Heart right ventricle (tissue), 16 donors: ENCODE data around the gene CIAO1. TPM values are rescaled to one million over a fixed set of nuclear protein-coding genes. Genes with fewer than 3 reads are reported as not detected.
"Not testable (repeated sequence)": the region's sequence is repeated elsewhere in the genome, so short reads cannot be mapped to it uniquely, and the experiment has no call there.

Source experiments
- ATAC-seq, 8 donors: fragments of 200-7000 bp; cut with Tn5 transposase; one replicate each; pipeline ENCODE4 v1.9.1; 2020; ENCODE audit warnings: mild to moderate bottlenecking in 8 of 8, moderate library complexity in 8 of 8, moderate number of reproducible peaks in 1 of 8
- DNase-seq, 2 donors: peaks; one replicate each; pipeline ENCODE4 v3.0.0-alpha.2; 2020
- H3K27ac ChIP-seq, 10 donors: fragments of 200-600 bp; sonication (generic) in 2 of 10; one replicate each; pipeline versions ENCODE4 v1.5.0 to v1.8.0; 2020 to 2022; ENCODE audit warnings: mild to moderate bottlenecking in 3 of 10
- H3K27me3 ChIP-seq, 7 donors: fragments of 200-600 bp; one replicate each; pipeline ENCODE4 v1.8.0; 2021 to 2022; ENCODE audit warnings: mild to moderate bottlenecking in 2 of 7
- H3K36me3 ChIP-seq, 9 donors: fragments of 200-600 bp; sonication (generic) in 1 of 9; one replicate each; pipeline versions ENCODE4 v1.5.0 to v1.8.0; 2020 to 2022; ENCODE audit warnings: mild to moderate bottlenecking in 2 of 9
- H3K4me1 ChIP-seq, 9 donors: fragments of 200-600 bp; sonication (generic) in 1 of 9; one replicate each; pipeline versions ENCODE4 v1.5.0 to v1.8.0; 2020 to 2022; ENCODE audit warnings: mild to moderate bottlenecking in 4 of 9
- H3K4me3 ChIP-seq, 10 donors: fragments of 200-600 bp; sonication (generic) in 2 of 10; one replicate each; pipeline versions ENCODE4 v1.5.0 to v1.8.0; 2020 to 2022; ENCODE audit warnings: mild to moderate bottlenecking in 7 of 10, moderate library complexity in 2 of 10
- H3K9me3 ChIP-seq, 11 donors: fragments of 200-600 bp in 10 of 11; sonication (generic) in 2 of 11; one replicate each; pipeline versions ENCODE4 v1.5.0 to v1.8.0; 2013 to 2022; ENCODE audit warnings: mild to moderate bottlenecking in 2 of 11, control low read depth in 1 of 11, moderate library complexity in 1 of 11
- WGBS, 2 donors: extraction: QIAGEN DNeasy Blood & Tissue Kit; methylation state at CpG; one replicate each; pipeline ENCODE4 v1.1.7; 2013; ENCODE audit warnings: inconsistent platforms in 1 of 2; 5-methylcytosine and 5-hydroxymethylcytosine counted together
- intact Hi-C, 10 donors: fragments of 100-400 bp; cut with DNase I; formaldehyde crosslinking; loops; one replicate each; pipeline versions ENCODE4 v1.11.1 to v1.14.2; 2022
- polyA plus RNA-seq, 2 donors: library from polyadenylated mRNA; stranded (reverse); fragments of 200-250 nt; gene quantifications; one replicate each; pipeline ENCODE4 v1.2.3, GENCODE V29; 2013
- total RNA-seq, 10 donors: library from RNA; stranded (reverse); fragmentation: NEBNext Ultra II Directional in 3 of 10; extraction: Animal tissue kit (Norgen Biotek cat#: 25700) in 3 of 10; gene quantifications; one replicate each; pipeline versions ENCODE4 v1.2.1 to v1.2.4, GENCODE V29; 2021 to 2023
- TF ChIP-seq, protein P1 (sequence below), 9 donors: fragments of 200-600 bp; sonication (generic) in 2 of 9; IDR thresholded peaks; one replicate each; pipeline versions ENCODE4 v1.5.0 to v1.8.0; 2021 to 2022; ENCODE audit warnings: antibody characterized with exemption in 9 of 9, mild to moderate bottlenecking in 5 of 9, moderate library complexity in 1 of 9
- donor health status: Arrhythmogenic right ventricular cardiomyopathy.
- donor health status: ischemic (EF 13 %, LVEDD 7.1; RV severe dilation, severe dysfunction).
- donor health status: healthy with polysubstance abuse.
- donor health status: DM: no; HTN: yes; CAD: no.
- donor health status: DM: no; HTN: no; CAD: no.
- donor health status: ischemic (EF 25% LVEDD 6.9; RV normal size, moderate dysfunction).
- donor health status: ischemic (EF 25% LVEDD 5.7; RV mildly dilated, moderate dysfunction).
- donor health status: healthy.
- donor health status: DM: yes; HTN: yes; CAD: no.
- donor health status: Ischemic cardiomyopathy.
- donor health status: ischemic (EF 35%, LVEDD 5.7; RV mildly dilated, moderate dysfunction).
- donor health status: nonischemic (EF 11% LVEDD 7.7; RV severe dilation, severe dysfunction).
- donor health status: DM: yes; HTN: yes; CAD: no.
- donor health status: PGD.
- donor health status: ischemic (EF 29% LVEDD 5.4; RV normal size, mild dysfunction).
- donor health status: nonischemic (EF 23%, LVEDD 6.1; RV moderate dilation, normal function).

CIAO1 gene
- total and polyA plus RNA-seq, 12 donors = 22.1 to 72.1 (median 62.4) TPM

GRCh38 chr2:96274355-96275056, 8.5 kb downstream of the CIAO1 start:
- Histone ChIP-seq H3K9me3 (no peaks in the 10 kb centered on the region), H3K4me1 (no peaks in the 10 kb centered on the region), H3K27me3 (no peaks in the 10 kb centered on the region), H3K27ac (peak overlapping the region in 1 of 10 donors; percentile 22), H3K36me3 (peaks cover 11 to 100% (median 77%) of the 10 kb centered on the region in 9 donors), H3K4me3 (no peak overlapping the region)
- DNase-seq = no peak
- WGBS, 2 donors = 83 to 87% methylated on average over 7 of the region's 7 CpGs
- no peak for ATAC-seq
- intact Hi-C loops = no loop called here
- TF ChIP-seq, protein P1, sequence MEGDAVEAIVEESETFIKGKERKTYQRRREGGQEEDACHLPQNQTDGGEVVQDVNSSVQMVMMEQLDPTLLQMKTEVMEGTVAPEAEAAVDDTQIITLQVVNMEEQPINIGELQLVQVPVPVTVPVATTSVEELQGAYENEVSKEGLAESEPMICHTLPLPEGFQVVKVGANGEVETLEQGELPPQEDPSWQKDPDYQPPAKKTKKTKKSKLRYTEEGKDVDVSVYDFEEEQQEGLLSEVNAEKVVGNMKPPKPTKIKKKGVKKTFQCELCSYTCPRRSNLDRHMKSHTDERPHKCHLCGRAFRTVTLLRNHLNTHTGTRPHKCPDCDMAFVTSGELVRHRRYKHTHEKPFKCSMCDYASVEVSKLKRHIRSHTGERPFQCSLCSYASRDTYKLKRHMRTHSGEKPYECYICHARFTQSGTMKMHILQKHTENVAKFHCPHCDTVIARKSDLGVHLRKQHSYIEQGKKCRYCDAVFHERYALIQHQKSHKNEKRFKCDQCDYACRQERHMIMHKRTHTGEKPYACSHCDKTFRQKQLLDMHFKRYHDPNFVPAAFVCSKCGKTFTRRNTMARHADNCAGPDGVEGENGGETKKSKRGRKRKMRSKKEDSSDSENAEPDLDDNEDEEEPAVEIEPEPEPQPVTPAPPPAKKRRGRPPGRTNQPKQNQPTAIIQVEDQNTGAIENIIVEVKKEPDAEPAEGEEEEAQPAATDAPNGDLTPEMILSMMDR (IDR thresholded peaks at IDR 0.05) = no peak

DNA sequence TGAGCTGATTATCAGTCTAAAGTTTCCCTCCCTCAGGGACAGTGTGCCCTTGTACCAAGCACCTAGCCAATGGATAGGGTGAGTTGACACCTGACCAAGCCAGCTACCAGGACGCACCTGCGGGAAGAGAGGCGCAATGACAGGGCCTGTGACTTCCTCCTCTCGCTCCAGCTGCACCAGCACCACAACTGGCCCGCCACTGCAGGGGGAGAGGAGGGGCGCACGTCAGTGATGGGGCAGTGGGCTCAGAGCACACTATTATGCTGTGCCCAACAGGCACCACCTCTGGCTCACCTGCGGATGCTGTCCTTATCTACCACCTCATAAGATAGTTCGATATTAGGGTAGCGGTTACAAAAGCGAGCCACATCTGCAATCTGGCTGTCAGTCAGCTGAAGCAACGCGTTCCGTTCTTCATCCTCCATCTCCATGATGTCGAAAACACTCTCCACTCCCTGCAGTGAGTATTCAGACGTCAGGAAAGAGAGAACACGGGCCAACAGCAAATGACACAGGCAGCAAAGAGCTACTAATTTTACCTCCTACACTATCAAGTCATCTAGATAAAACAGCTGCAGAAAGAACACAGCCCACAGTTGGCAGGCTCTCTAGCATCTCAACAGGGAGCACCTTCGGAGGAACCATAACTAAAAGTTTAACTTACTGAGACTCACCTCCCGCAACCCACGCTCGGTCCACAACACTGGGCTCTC, 10.9 kb downstream of the CIAO1 start:
- intact Hi-C loops = no loop called here
- ATAC-seq (peak in 2 of 8 donors; percentile 13 to 42), DNase-seq (no peak)
- no peaks in the 10 kb centered on the region for H3K4me1 ChIP-seq
- H3K4me3 ChIP-seq = no peak overlapping the region
- H3K36me3 ChIP-seq = peaks cover 12 to 100% (median 80%) of the 10 kb centered on the region in 9 donors
- H3K27ac ChIP-seq = no peak overlapping the region
- H3K27me3 ChIP-seq = no peaks in the 10 kb centered on the region
- TF ChIP-seq, protein P1 (IDR thresholded peaks at IDR 0.05) = no peak
- no peaks in the 10 kb centered on the region for H3K9me3 ChIP-seq
- 88 to 91% methylated on average over 21 of the region's 21 CpGs for WGBS, 2 donors

GRCh38 chr2:96287273-96287856, 21.3 kb downstream of the CIAO1 start:
- 90 to 92% methylated on average over 6 of the region's 6 CpGs for WGBS, 2 donors
- intact Hi-C loops = no loop called here
- Histone ChIP-seq H3K4me3 (no peak overlapping the region), H3K9me3 (no peaks in the 10 kb centered on the region), H3K27ac (no peak overlapping the region), H3K27me3 (no peaks in the 10 kb centered on the region), H3K4me1 (no peaks in the 10 kb centered on the region), H3K36me3 (peaks cover 11 to 100% (median 100%) of the 10 kb centered on the region in 9 donors)
- no peak for ATAC-seq
- TF ChIP-seq, protein P1 (IDR thresholded peaks at IDR 0.05) = no peak
- DNase-seq = no peak

- no peak overlapping the region for H3K27ac ChIP-seq
- H3K9me3 ChIP-seq = no peaks in the 10 kb centered on the region
- H3K4me3 ChIP-seq = no peak overlapping the region
- no peak for ATAC-seq
- TF ChIP-seq, protein P1 (IDR thresholded peaks at IDR 0.05) = no peak
- H3K27me3 ChIP-seq = no peaks in the 10 kb centered on the region
- DNase-seq = no peak
- H3K36me3 ChIP-seq = peaks cover 5 to 100% (median 98%) of the 10 kb centered on the region in 9 donors
- H3K4me1 ChIP-seq = no peaks in the 10 kb centered on the region
- 92 to 96% methylated on average over 5 of the region's 5 CpGs for WGBS, 2 donors
- intact Hi-C loops = no loop called here
These were observed 25.7 kb downstream of the CIAO1 start for GRCh38 chr2:96291751-96292150.

DNA sequence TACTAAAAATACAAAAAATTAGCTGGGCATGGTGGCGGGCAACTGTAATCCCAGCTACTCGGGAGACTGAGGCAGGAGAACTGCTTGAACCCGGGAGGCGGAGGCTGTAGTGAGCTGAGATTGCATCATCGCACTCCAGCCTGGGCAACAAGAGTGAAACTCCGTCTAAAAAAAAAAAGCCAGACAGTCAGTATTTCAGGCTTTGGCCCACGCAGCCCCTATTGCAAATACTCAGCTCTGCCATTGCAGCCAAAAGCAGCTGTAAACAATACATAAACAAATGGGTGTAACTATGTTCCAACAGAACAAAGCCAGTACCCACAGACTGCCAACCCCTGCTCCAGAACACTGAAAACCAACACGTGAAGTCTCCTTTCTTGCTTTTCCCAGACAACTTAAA, 28.2 kb downstream of the CIAO1 start:
- peaks cover 5 to 100% (median 98%) of the 10 kb centered on the region in 9 donors for H3K36me3 ChIP-seq
- H3K27me3 ChIP-seq, H3K4me3 ChIP-seq, H3K9me3 ChIP-seq, H3K27ac ChIP-seq, H3K4me1 ChIP-seq, intact Hi-C loops, DNase-seq, ATAC-seq: not testable (repeated sequence)
- WGBS, 2 donors = 86 to 87% methylated on average over 8 of the region's 8 CpGs
